ENCODE data around the gene PNMA6A.
"Not testable (repeated sequence)": the region's sequence is repeated elsewhere in the genome, so short reads cannot be mapped to it uniquely, and the experiment has no call there.

DNA sequence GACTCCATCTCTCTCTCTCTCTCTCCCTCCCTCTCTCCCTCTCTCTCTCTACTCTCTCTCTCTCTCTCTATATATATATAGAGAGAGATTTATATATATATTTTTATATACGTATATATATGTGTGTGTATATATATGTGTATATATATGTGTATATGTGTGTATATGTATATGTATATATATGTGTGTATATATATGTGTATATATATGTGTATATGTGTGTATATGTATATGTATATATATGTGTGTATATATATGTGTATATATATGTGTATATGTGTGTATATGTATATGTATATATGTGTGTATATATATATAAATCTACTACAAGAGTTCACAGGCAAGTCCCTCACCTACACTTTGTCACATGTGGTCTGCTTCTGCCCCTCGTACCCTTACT lies 45.8 kb upstream of the PNMA6A start:
- TF ChIP-seq, protein P1, sequence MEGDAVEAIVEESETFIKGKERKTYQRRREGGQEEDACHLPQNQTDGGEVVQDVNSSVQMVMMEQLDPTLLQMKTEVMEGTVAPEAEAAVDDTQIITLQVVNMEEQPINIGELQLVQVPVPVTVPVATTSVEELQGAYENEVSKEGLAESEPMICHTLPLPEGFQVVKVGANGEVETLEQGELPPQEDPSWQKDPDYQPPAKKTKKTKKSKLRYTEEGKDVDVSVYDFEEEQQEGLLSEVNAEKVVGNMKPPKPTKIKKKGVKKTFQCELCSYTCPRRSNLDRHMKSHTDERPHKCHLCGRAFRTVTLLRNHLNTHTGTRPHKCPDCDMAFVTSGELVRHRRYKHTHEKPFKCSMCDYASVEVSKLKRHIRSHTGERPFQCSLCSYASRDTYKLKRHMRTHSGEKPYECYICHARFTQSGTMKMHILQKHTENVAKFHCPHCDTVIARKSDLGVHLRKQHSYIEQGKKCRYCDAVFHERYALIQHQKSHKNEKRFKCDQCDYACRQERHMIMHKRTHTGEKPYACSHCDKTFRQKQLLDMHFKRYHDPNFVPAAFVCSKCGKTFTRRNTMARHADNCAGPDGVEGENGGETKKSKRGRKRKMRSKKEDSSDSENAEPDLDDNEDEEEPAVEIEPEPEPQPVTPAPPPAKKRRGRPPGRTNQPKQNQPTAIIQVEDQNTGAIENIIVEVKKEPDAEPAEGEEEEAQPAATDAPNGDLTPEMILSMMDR (IDR thresholded peaks at IDR 0.05) = not testable (repeated sequence)
- not testable (repeated sequence) for TF ChIP-seq POLR2A (IDR thresholded peaks at IDR 0.05); POLR2AphosphoS5 (IDR thresholded peaks at IDR 0.05; ENCODE audit: insufficient read depth in 1 of 2, low read depth in 1 of 2)

Data from vagina (tissue), 2 donors.